Measurements from ENCODE around the gene TNS1.

DNA sequence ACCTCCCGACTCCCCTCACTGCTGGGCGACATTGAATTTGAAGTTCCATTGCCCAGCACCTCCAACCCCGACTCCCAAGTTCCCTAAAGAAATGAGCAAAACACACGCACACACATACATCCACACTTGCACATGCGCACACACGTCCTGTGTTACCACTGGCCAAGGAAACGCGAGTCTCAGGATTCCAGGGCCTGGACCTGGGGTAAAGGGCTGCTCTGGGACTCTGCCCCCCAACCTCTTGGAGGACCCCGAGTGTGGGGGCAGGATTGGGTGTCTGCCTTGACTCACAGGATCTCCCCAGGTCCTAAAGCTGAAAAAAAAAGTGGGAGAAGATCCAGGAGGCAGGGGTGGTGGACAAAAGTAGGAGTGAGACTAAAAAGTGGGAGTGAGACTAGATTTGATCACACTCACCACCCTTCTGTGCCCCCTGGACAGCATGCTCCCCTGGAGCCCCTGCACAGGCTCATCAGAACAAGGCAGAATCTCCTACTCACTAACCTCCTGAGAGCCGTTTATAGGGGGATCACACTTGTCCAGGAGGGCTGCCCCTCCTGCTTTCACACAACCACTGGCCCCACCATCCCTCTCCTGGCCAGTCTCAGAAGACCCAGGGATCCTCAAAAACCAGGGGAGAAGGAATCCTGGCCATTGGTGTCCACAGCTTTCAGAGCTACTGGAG lies 202.2 kb downstream of the TNS1 start:
- TF ChIP-seq, protein P1, sequence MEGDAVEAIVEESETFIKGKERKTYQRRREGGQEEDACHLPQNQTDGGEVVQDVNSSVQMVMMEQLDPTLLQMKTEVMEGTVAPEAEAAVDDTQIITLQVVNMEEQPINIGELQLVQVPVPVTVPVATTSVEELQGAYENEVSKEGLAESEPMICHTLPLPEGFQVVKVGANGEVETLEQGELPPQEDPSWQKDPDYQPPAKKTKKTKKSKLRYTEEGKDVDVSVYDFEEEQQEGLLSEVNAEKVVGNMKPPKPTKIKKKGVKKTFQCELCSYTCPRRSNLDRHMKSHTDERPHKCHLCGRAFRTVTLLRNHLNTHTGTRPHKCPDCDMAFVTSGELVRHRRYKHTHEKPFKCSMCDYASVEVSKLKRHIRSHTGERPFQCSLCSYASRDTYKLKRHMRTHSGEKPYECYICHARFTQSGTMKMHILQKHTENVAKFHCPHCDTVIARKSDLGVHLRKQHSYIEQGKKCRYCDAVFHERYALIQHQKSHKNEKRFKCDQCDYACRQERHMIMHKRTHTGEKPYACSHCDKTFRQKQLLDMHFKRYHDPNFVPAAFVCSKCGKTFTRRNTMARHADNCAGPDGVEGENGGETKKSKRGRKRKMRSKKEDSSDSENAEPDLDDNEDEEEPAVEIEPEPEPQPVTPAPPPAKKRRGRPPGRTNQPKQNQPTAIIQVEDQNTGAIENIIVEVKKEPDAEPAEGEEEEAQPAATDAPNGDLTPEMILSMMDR (IDR thresholded peaks at IDR 0.05) = no peak
- TF ChIP-seq EZH2 (IDR thresholded peaks at IDR 0.05) = no peak
